HCT116 (cell line): ENCODE data around the gene GALNT7.

Experiments
- ATF3 ChIP-seq: IDR thresholded peaks from 2 replicates; pipeline ENCODE4 v1.6.1; 2012
- CBX3 ChIP-seq: IDR thresholded peaks from 2 replicates; pipeline ENCODE4 v1.6.1; 2012; ENCODE audit warnings: low read depth
- MAX ChIP-seq: IDR thresholded peaks from 2 replicates; pipeline ENCODE4 v1.6.1; 2012
- SP1 ChIP-seq: IDR thresholded peaks from 2 replicates; pipeline ENCODE4 v1.6.1; 2012; ENCODE audit warnings: low read depth

- no peak for TF ChIP-seq MAX
- TF ChIP-seq SP1: no peak
- TF ChIP-seq CBX3: no peak
- TF ChIP-seq ATF3: no peak
Measured at GRCh38 chr4:173159791-173160190, 8.8 kb upstream of the GALNT7 start.
